ENCODE results near the gene EEF2K. TPM values are rescaled to one million over a fixed set of nuclear protein-coding genes. Genes with fewer than 3 reads are reported as not detected.

The EEF2K gene
- total and polyA plus RNA-seq, 2 of the 13 experiments (the other 11 are each of a cell fraction or from before 2014, with no cell fraction given) = 22.0 to 23.8 TPM

DNA sequence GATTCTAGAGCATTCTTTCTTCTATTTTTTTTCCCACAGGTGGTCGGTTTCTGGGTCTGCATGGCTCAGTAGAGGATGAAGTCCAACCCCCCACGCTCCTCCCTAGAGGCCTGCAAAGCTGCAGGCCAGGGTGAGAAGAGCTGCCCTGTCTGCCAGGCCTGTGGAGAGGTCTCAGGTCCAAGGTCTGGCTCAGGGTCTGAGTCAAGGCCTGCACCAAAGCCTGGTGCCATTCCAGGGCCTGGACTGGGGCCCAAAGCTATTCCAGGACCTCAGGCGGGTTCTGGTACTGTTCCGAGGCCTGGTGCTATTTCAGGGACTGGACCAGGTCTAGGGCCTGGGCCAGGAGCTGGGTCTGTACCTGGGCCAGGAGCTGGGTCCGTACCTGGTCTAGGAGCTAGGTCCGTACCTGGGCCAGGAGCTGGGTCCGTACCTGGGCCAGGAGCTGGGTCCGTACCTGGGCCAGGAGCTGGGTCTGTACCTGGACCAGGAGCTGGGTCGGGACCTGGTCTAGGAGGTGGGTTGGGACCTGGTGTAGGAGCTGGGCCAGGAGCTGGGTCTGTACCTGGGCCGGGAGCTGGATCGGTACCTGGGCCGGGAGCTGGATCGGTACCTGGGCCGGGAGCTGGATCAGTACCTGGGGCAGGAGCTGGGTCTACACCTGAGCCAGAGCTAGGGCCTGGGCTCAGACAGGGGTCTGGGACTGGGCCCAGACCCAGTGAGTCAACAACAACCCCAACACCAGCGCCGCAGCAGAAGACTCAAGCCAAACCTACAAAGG lies 40.4 kb upstream of the EEF2K start (continued):
- TF ChIP-seq, protein P1, sequence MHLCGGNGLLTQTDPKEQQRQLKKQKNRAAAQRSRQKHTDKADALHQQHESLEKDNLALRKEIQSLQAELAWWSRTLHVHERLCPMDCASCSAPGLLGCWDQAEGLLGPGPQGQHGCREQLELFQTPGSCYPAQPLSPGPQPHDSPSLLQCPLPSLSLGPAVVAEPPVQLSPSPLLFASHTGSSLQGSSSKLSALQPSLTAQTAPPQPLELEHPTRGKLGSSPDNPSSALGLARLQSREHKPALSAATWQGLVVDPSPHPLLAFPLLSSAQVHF (CRISPR knock-in tag; IDR thresholded peaks at IDR 0.05) = no peak
- TF ChIP-seq ZNF878 (CRISPR knock-in tag; IDR thresholded peaks at IDR 0.05) (no peak), IKZF1 (IDR thresholded peaks at IDR 0.05) (no peak), NCOA5 (CRISPR knock-in tag; IDR thresholded peaks at IDR 0.05) (no peak), PAWR (CRISPR knock-in tag; IDR thresholded peaks at IDR 0.05; ENCODE audit: borderline replicate concordance) (no peak), BRD4 (CRISPR knock-in tag; IDR thresholded peaks at IDR 0.05) (no peak), ZBTB4 (CRISPR knock-in tag; IDR thresholded peaks at IDR 0.05; ENCODE audit: borderline replicate concordance) (no peak), AHR (CRISPR knock-in tag; IDR thresholded peaks at IDR 0.05) (no peak), RCOR2 (CRISPR knock-in tag; IDR thresholded peaks at IDR 0.05) (no peak), HES4 (CRISPR knock-in tag; IDR thresholded peaks at IDR 0.05; ENCODE audit: borderline replicate concordance) (no peak), HOXA7 (CRISPR knock-in tag; IDR thresholded peaks at IDR 0.05) (no peak), TEAD3 (CRISPR knock-in tag; optimal IDR thresholded peaks at IDR 0.05; ENCODE audit: borderline replicate concordance) (peak; percentile 59), FOXM1 (CRISPR knock-in tag; IDR thresholded peaks at IDR 0.05) (no peak), REST (IDR thresholded peaks at IDR 0.05; ENCODE audit: borderline replicate concordance in 1 of 2, low read depth in 1 of 2, low read length in 2 of 2) (no peak), SP5 (CRISPR knock-in tag; IDR thresholded peaks at IDR 0.05; ENCODE audit: borderline replicate concordance, low read depth) (no peak), RELA (CRISPR knock-in tag; IDR thresholded peaks at IDR 0.05) (no peak), HNF4G (IDR thresholded peaks at IDR 0.05; ENCODE audit: borderline replicate concordance, low read depth, low read length) (peak; percentile 66), HNF4G (CRISPR knock-in tag; IDR thresholded peaks at IDR 0.05; ENCODE audit: borderline replicate concordance, low read depth) (no peak), STAG1 (CRISPR knock-in tag; IDR thresholded peaks at IDR 0.05) (no peak), DPF2 (CRISPR knock-in tag; IDR thresholded peaks at IDR 0.05; ENCODE audit: borderline replicate concordance, low read depth) (no peak)
- TF ChIP-seq, protein P2, sequence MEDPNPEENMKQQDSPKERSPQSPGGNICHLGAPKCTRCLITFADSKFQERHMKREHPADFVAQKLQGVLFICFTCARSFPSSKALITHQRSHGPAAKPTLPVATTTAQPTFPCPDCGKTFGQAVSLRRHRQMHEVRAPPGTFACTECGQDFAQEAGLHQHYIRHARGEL (CRISPR knock-in tag; IDR thresholded peaks at IDR 0.05) = 0 out of 2 replicates have a peak, but pooled peaks have one; percentile 6
- TF ChIP-seq, protein P3, sequence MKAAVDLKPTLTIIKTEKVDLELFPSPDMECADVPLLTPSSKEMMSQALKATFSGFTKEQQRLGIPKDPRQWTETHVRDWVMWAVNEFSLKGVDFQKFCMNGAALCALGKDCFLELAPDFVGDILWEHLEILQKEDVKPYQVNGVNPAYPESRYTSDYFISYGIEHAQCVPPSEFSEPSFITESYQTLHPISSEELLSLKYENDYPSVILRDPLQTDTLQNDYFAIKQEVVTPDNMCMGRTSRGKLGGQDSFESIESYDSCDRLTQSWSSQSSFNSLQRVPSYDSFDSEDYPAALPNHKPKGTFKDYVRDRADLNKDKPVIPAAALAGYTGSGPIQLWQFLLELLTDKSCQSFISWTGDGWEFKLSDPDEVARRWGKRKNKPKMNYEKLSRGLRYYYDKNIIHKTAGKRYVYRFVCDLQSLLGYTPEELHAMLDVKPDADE (CRISPR knock-in tag; IDR thresholded peaks at IDR 0.05) = no peak

Measured in HepG2 (cell line).